ENCODE data around the gene INCA1. TPM values are rescaled to one million over a fixed set of nuclear protein-coding genes. Genes with fewer than 3 reads are reported as not detected.

INCA1 gene
- total RNA-seq, 2 donors from 2014 or later = 1.0 TPM; not detected in 1

GRCh38 chr17:4950746-4951204 lies 46.5 kb downstream of the INCA1 start, which contains the start of gene ENO3:
Gene ENO3 (plus strand): TSS chr17:4951119. CDS start chr17:4951830, 711 bp downstream.
- no peaks in the 10 kb centered on the region for H3K27me3 ChIP-seq
- H3K9me3 ChIP-seq = no peaks in the 10 kb centered on the region
- H3K4me1 ChIP-seq = peaks cover 22% of the 10 kb centered on the region
- no peak for TF ChIP-seq POLR2A (IDR thresholded peaks at IDR 0.05)
- TF ChIP-seq CTCF (IDR thresholded peaks at IDR 0.05) = no peak
- peak within 1 kb of the TSS in 1 of 2 donors; percentile 61 for H3K4me3 ChIP-seq
- ATAC-seq = no peak
- no peaks in the 10 kb centered on the region for H3K36me3 ChIP-seq (replicated peaks in 1 of 2; ENCODE audit: insufficient read depth in 1 of 2, low read depth in 2 of 2)
- DNase-seq = no peak
- 51 to 65% methylated on average over 7 of the region's 7 CpGs for WGBS, 2 donors
- peak within 1 kb of the TSS; percentile 93 to 99 (median 96) for H3K27ac ChIP-seq
- intact Hi-C loops (cut with DNase I) = no loop called here

DNA sequence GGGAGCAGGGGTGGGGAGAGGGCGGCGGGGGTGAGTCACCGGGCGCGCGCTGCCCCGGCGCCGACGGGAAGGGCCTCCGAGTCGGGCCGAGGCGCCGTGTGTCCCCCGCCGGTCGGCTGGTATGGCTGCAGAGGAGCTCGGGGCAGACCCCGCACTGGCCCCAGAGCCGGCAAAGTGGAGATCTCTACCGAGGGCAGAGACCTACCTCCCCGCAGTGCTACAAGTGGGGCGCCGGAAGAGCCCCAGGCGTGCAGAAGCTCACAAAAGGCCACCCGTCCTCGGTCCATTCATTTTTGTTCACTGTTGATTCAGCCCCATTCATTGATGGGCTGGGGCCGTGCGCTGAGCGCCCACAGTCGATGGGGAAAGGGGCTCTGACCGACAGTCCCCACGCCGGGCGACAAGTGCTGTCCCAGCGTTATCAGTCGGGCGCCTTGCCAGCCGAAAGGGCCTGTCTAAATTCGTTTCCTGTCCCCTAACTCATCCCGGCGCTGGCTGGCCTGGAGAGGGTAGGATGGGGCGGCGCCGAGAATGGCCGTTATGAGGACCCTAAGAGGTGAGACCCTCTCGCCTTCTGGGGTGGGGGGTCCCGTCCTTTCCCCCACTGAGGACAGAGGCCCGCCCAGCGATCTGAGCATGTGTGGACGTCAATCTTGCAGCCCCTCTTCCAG lies 47.1 kb downstream of the INCA1 start:
- no peaks in the 10 kb centered on the region for H3K9me3 ChIP-seq
- no peaks in the 10 kb centered on the region for H3K27me3 ChIP-seq
- TF ChIP-seq POLR2A (IDR thresholded peaks at IDR 0.05) (peak in 1 of 3 donors; percentile 44), CTCF (IDR thresholded peaks at IDR 0.05) (no peak)
- 21 to 23% methylated on average over 19 to 38 of the region's 52 CpGs for WGBS, 2 donors
- H3K4me3 ChIP-seq = peak overlapping the region in 1 of 2 donors; percentile 61
- H3K36me3 ChIP-seq (replicated peaks in 1 of 2; ENCODE audit: insufficient read depth in 1 of 2, low read depth in 2 of 2) = no peaks in the 10 kb centered on the region
- H3K27ac ChIP-seq = peak overlapping the region; percentile 93 to 99 (median 96)
- DNase-seq = peak; percentile 48 to 59 (median 56)
- intact Hi-C loops (cut with DNase I) = no loop called here
- H3K4me1 ChIP-seq = peaks cover 28% of the 10 kb centered on the region
- ATAC-seq = peak; percentile 39

- peak; percentile 28 for ATAC-seq
- 0 to 1% methylated on average over 31 to 63 of the region's 75 CpGs for WGBS, 2 donors
- intact Hi-C loops (cut with DNase I) = no loop called here
- peak overlapping the region; percentile 93 to 99 (median 96) for H3K27ac ChIP-seq
- peak; percentile 72 to 81 (median 78) for DNase-seq
- H3K27me3 ChIP-seq = no peaks in the 10 kb centered on the region
- H3K36me3 ChIP-seq (replicated peaks in 1 of 2; ENCODE audit: insufficient read depth in 1 of 2, low read depth in 2 of 2) = no peaks in the 10 kb centered on the region
- TF ChIP-seq POLR2A (IDR thresholded peaks at IDR 0.05) (peak in 1 of 3 donors; percentile 17), CTCF (IDR thresholded peaks at IDR 0.05) (no peak)
- H3K4me3 ChIP-seq = peak overlapping the region; percentile 34 to 61
- no peaks in the 10 kb centered on the region for H3K9me3 ChIP-seq
- H3K4me1 ChIP-seq = peaks cover 34% of the 10 kb centered on the region
Observed at GRCh38 chr17:4949321-4950074, 47.8 kb downstream of the INCA1 start.

GRCh38 chr17:4948931-4949320 lies 48.4 kb downstream of the INCA1 start:
- peak overlapping the region; percentile 34 to 61 for H3K4me3 ChIP-seq
- no peaks in the 10 kb centered on the region for H3K27me3 ChIP-seq
- intact Hi-C loops (cut with DNase I) = no loop called here
- peak overlapping the region; percentile 93 to 99 (median 96) for H3K27ac ChIP-seq
- no peaks in the 10 kb centered on the region for H3K36me3 ChIP-seq (replicated peaks in 1 of 2; ENCODE audit: insufficient read depth in 1 of 2, low read depth in 2 of 2)
- peak; percentile 77 for ATAC-seq
- peaks cover 34% of the 10 kb centered on the region for H3K4me1 ChIP-seq
- no peaks in the 10 kb centered on the region for H3K9me3 ChIP-seq
- TF ChIP-seq POLR2A (IDR thresholded peaks at IDR 0.05) (peak; percentile 6 to 35 (median 19)), CTCF (IDR thresholded peaks at IDR 0.05) (no peak)
- peak; percentile 77 to 86 (median 80) for DNase-seq
- WGBS, 2 donors = 0 to 1% methylated on average over 15 to 40 of the region's 40 CpGs
